ENCODE data around the gene MRPS22. TPM values are rescaled to one million over a fixed set of nuclear protein-coding genes. Genes with fewer than 3 reads are reported as not detected.
"Not testable (repeated sequence)": the region's sequence is repeated elsewhere in the genome, so short reads cannot be mapped to it uniquely, and the experiment has no call there.

The MRPS22 gene
- total and polyA plus RNA-seq, 5 experiments from 2014 or later = 33.6 to 43.8 (median 41.2) TPM

DNA sequence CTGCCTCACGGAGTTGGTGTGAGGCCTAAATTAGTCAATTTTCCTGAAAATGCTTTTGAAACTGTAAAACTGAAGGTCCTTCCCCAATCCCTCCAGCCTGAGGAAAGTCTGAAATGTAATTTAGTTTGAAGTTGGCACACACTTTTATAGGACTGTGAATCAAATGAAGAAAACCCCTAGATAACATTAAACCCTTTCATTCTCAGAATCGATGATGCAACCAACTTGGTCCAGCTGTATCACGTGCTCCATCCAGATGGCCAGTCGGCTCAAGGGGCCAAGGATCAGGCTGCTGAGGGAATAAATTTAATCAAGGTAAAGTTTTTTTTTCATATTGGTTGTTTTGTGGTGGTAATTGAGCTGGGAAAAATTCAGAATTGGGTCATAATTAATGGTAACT lies 11.7 kb downstream of the MRPS22 start:
- H3K36me3 Mint-ChIP-seq = peaks cover 0 to 94% (median 11%) of the 10 kb centered on the region in 3 donors
- H3K27me3 Mint-ChIP-seq = no peaks in the 10 kb centered on the region
- no peak for ATAC-seq
- POLR2A ChIA-PET = no interaction called here
- peaks cover 0 to 7% (median 6%) of the 10 kb centered on the region in 4 donors for H3K4me1 Mint-ChIP-seq
- no peaks in the 10 kb centered on the region for H3K9me3 Mint-ChIP-seq
- no peak for DNase-seq
- peak overlapping the region in 7 of 10 donors; percentile 2 to 58 (median 32) for H3K27ac Mint-ChIP-seq
- no peak overlapping the region for H3K4me3 Mint-ChIP-seq

DNA sequence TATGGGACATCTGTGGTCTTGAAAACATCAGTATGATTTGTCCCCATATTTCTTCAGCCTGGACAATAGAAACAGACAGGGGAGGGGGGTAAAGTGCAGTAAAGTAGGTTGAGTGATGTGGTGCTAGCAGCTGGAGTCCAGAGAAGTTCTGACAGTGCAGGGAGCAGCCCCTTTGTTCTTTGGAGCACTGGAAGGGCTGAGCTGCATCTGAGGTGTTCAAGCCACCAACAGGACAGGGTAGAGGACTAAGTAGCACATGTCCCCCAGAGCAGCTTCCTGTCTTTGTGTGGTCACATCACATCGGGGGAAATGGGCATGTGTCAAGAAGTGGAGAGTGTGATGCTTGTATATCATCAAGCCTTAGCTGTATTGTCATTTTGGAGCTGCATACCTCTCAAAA lies 12.1 kb downstream of the MRPS22 start:
- POLR2A ChIA-PET = no interaction called here
- Mint-ChIP-seq H3K27ac (peak overlapping the region in 7 of 10 donors; percentile 21 to 58 (median 35)), H3K4me1 (peaks cover 0 to 7% (median 6%) of the 10 kb centered on the region in 4 donors), H3K9me3 (no peaks in the 10 kb centered on the region), H3K4me3 (no peak overlapping the region), H3K36me3 (peaks cover 0 to 94% (median 7%) of the 10 kb centered on the region in 3 donors), H3K27me3 (no peaks in the 10 kb centered on the region)
- ATAC-seq (no peak), DNase-seq (no peak)

DNA sequence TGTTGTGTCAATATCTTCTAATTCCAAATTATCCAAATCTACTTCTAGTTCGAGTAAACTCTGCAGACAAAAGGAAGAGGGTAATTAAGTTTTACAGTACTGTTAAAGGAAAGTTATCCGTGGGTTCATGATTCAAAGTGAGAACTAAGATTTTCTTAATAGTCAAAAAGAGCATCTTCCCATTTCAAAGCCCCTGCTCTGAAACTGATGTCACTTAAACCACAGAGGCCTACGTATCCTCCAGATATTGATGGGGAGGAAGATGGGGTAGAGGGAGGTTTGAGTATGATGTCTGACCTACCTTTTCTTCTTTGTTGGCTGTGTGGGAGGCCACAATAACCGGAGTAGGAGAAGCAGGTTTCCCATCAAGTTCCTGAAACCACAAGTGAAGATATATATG lies 14.1 kb downstream of the MRPS22 start:
- H3K27me3 Mint-ChIP-seq = no peaks in the 10 kb centered on the region
- POLR2A ChIA-PET = no interaction called here
- no peak for DNase-seq
- H3K4me1 Mint-ChIP-seq = peaks cover 0 to 9% (median 4%) of the 10 kb centered on the region in 4 donors
- peaks cover 0 to 92% (median 9%) of the 10 kb centered on the region in 3 donors for H3K36me3 Mint-ChIP-seq
- ATAC-seq = no peak
- H3K4me3 Mint-ChIP-seq = no peak overlapping the region
- H3K27ac Mint-ChIP-seq = peak overlapping the region in 7 of 10 donors; percentile 2 to 57 (median 27)
- no peaks in the 10 kb centered on the region for H3K9me3 Mint-ChIP-seq

DNA sequence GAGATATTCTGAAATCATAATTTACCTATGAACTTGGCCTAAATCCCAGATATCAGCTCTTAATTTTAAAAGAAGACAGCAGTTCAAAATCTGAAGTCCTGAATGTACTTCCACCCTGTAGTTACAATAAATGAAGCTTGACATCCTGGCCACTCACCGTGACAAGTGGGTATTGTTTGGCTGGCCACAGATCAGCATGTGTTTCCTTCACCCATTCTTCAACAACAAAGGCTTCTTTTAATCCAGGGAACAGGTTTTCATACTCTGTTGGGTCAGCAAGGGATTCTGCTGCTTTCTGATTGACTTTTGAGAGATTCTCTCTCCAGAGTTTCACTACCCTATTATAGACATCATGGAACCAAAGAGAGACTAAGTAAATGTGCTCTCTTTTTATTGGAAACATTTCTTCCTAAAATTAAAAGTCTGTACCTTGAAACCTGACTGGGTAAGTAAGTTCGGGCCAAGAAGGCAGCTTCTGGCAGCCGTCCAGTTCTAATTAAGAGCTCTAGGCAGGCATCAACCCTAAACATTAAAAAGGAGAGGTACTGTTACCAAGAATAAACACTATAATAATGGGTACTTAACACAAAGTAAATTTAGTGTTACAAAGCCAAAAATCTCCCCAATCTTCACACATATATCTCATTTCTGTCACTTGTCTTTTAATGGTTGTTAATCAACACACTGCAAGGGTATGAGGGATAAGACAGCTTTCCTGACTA lies 15.2 kb downstream of the MRPS22 start:
- H3K9me3 Mint-ChIP-seq = no peaks in the 10 kb centered on the region
- no peak for ATAC-seq
- H3K4me1 Mint-ChIP-seq = peaks cover 0 to 10% (median 4%) of the 10 kb centered on the region in 4 donors
- no peaks in the 10 kb centered on the region for H3K27me3 Mint-ChIP-seq
- POLR2A ChIA-PET = no interaction called here
- no peak for DNase-seq
- no peak overlapping the region for H3K4me3 Mint-ChIP-seq
- H3K36me3 Mint-ChIP-seq = peaks cover 0 to 93% (median 9%) of the 10 kb centered on the region in 3 donors
- peak overlapping the region in 2 of 10 donors; percentile 59 to 63 for H3K27ac Mint-ChIP-seq

DNA sequence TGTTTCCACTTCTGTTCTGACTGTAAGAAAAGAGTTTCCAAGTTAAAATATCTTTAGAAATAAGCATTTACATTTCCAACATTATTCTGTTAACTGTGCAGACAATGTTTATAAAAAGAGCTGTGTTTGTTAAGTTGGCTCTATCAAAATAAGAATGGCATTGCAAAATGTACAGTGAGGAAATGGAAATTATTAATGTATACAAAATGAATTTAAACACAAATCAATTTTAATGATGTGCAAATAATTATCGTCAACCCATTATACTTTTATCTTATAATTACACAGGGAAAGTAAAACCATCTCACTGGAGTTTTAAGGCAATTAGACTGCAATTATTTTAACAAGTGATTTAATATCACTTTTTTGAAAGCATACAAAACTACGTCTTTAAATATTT lies 17.5 kb downstream of the MRPS22 start:
- POLR2A ChIA-PET = no interaction called here
- no peaks in the 10 kb centered on the region for H3K9me3 Mint-ChIP-seq
- H3K27me3 Mint-ChIP-seq = no peaks in the 10 kb centered on the region
- no peak for ATAC-seq
- no peak overlapping the region for H3K4me3 Mint-ChIP-seq
- DNase-seq = no peak
- peaks cover 0 to 8% (median 2%) of the 10 kb centered on the region in 4 donors for H3K4me1 Mint-ChIP-seq
- H3K27ac Mint-ChIP-seq = peak overlapping the region in 2 of 10 donors; percentile 21 to 29
- H3K36me3 Mint-ChIP-seq = peaks cover 6 to 94% (median 10%) of the 10 kb centered on the region in 3 donors

DNA sequence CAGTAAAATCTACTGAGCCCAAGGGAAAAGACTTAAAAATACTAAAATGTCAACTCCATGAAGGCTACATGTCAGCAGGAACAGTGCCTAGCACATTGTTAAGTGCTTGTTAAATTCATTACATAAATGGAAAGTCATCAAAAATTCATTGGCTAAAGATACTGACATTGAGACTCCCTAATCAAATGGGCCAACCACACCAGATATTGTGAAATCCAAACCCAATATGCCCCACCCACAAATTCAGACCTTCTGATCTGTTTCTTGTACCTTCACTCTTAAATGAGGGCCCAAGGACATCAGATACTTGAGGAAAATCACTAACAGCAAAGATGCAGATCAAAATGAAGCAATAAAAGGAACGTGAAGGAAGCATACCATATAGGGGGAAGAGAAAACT lies 20.7 kb downstream of the MRPS22 start:
- H3K36me3 Mint-ChIP-seq = peaks cover 6 to 95% (median 19%) of the 10 kb centered on the region in 3 donors
- H3K9me3 Mint-ChIP-seq = no peaks in the 10 kb centered on the region
- H3K27ac Mint-ChIP-seq = peak overlapping the region in 5 of 10 donors; percentile 2 to 74 (median 55)
- POLR2A ChIA-PET = no interaction called here
- ATAC-seq = no peak
- DNase-seq = no peak
- peaks cover 0 to 10% (median 2%) of the 10 kb centered on the region in 4 donors for H3K4me1 Mint-ChIP-seq
- no peak overlapping the region for H3K4me3 Mint-ChIP-seq
- no peaks in the 10 kb centered on the region for H3K27me3 Mint-ChIP-seq

DNA sequence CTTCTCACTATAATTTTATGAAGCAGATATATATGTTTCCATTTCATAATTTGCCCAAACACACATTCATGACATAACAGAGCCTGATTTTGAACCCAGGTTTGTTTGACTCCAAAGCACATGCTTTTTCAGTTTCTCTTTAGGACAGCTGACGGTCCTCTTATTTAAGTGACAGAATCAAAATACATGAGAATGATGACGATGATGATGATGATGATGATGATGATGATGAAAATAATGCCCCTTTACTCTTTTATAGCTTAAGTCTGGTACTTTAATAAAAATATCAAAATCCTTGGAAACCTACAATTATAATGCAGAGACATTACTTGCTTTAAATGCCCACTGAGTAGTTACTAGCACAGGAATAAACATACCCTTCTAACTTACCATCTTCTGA lies 30.3 kb downstream of the MRPS22 start:
- Mint-ChIP-seq H3K27ac (peak overlapping the region in 1 of 10 donors; percentile 66), H3K9me3 (no peaks in the 10 kb centered on the region), H3K36me3 (peaks cover 0 to 86% (median 16%) of the 10 kb centered on the region in 3 donors), H3K4me3 (no peak overlapping the region), H3K27me3 (no peaks in the 10 kb centered on the region), H3K4me1 (peaks cover 0 to 9% (median 3%) of the 10 kb centered on the region in 4 donors)
- POLR2A ChIA-PET = no interaction called here
- no peak for ATAC-seq
- DNase-seq = no peak

DNA sequence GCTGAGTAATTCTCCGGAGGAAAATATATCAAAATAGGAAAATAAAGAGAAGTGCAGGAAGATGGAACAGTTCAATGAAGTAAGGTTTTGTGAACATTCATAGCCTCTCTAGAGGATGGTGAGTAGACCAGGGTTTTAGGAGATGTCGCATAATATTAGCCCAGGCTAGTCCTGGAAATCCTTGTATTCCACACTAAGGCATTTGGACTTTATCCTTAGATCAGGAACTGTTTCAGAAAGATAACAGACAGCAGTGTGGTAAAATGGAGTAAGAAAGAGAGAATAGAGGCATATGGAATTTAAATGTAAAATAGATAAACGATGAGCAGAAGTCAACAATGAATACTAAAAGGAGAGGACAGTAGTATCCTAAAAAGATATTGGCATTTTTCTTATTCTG lies 33.6 kb downstream of the MRPS22 start:
- Mint-ChIP-seq H3K4me3 (no peak overlapping the region), H3K9me3 (no peaks in the 10 kb centered on the region), H3K27me3 (no peaks in the 10 kb centered on the region), H3K27ac (peak overlapping the region in 5 of 10 donors; percentile 14 to 75 (median 58)), H3K36me3 (peaks cover 8 to 83% (median 11%) of the 10 kb centered on the region in 3 donors), H3K4me1 (peaks cover 7 to 32% (median 24%) of the 10 kb centered on the region in 4 donors)
- ATAC-seq = no peak
- DNase-seq = no peak
- POLR2A ChIA-PET = no interaction called here

DNA sequence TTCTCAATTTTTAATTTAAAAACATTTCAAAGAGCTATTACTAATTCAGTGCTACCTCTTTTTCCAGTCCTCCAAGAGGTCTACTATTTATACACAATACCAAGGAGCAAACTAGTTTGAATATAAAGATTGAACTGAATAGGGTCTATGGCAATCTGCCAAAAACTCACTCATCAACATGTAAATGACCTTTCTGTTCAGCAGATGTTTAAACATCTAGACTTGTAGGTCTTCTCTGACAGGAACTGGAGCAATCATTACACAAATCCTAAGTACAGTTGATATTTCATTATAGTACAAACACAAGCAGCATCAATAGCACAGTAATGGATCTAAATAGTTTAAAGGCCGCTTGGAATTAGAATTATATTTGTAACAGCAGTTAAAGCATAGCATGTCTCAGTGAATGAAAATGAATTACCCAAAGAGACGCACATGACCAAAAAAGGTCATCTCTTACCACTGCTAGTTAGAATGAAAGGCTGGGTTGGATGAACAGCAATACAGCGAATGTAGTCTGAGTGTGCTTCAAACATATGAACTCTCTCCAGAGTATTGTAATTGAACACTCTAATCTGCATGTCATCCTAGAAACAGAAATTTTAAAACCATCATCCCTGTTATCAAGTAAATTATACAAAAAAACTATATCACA lies 34.9 kb downstream of the MRPS22 start:
- H3K27me3 Mint-ChIP-seq = no peaks in the 10 kb centered on the region
- DNase-seq (no peak), ATAC-seq (no peak)
- H3K36me3 Mint-ChIP-seq = peaks cover 7 to 75% (median 8%) of the 10 kb centered on the region in 3 donors
- peaks cover 7 to 39% (median 27%) of the 10 kb centered on the region in 4 donors for H3K4me1 Mint-ChIP-seq
- no peaks in the 10 kb centered on the region for H3K9me3 Mint-ChIP-seq
- H3K27ac Mint-ChIP-seq = peak overlapping the region in 4 of 10 donors; percentile 4 to 48 (median 12)
- POLR2A ChIA-PET = no interaction called here
- H3K4me3 Mint-ChIP-seq = no peak overlapping the region

DNA sequence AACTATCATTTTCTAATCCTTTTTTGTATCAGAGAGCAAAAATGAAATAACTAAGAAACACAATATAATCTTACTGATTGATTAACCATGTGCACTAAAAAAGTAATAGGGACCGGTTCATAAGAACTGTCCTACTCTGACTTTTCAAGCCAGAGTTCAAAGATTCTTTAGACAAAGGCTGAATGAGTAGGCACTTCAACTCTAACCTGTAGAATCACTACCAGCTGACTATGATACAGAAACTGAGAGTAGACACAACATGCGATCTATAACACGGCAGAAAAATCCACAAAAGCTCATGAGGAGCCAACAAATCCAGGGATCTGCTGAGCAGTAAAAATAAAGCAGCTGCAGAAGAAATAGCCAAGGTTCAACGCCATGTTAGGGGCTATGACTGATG lies 36.8 kb downstream of the MRPS22 start:
- Mint-ChIP-seq H3K4me3 (no peak overlapping the region), H3K27me3 (no peaks in the 10 kb centered on the region), H3K27ac (peak overlapping the region in 4 of 10 donors; percentile 33 to 55 (median 42)), H3K9me3 (no peaks in the 10 kb centered on the region), H3K36me3 (peaks cover 7 to 64% (median 8%) of the 10 kb centered on the region in 3 donors), H3K4me1 (peaks cover 7 to 53% (median 35%) of the 10 kb centered on the region in 4 donors)
- DNase-seq = no peak
- POLR2A ChIA-PET = no interaction called here
- ATAC-seq = no peak

DNA sequence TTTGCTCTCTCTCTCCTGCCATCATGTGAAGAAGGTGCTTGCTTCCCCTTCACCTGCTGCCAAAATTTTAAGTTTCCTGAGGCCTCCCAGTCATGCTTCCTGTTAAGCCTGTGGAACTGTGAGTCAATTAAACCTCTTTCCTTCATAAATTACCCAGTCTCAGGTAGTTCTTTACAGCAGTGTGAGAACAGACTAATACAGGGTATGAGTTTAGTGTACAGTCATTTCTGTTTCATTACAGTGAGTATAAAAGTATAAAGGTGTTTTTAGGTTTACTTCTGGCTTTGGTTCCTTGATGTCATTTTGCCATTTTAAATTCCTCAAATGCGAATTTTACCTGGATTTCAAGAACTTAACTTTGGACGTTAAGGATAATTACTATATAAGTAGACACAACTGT lies 38.5 kb downstream of the MRPS22 start:
- H3K27ac Mint-ChIP-seq = peak overlapping the region in 4 of 10 donors; percentile 4 to 41 (median 38)
- H3K27me3 Mint-ChIP-seq, POLR2A ChIA-PET: not testable (repeated sequence)

DNA sequence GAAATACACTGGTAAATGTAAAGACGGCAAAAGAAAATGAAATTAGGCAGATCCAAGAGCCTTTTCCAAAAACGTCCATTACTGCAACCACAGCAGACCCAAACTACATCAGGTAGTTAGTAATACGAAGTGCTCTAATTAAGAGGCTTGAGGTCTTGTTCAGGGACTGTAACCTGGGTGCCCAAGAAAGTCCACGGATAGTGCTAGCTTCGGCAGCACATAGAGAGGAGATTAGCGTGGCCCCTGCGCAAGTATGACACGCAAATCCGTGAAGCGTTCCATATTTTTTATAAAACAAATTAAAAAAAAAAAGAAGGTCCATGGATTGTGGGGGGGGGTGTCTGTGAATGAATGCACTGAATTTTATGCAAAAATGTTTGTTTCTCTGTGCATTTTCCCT lies 44.3 kb downstream of the MRPS22 start:
- Mint-ChIP-seq H3K4me3 (peak overlapping the region; percentile 40 to 100 (median 70)), H3K27ac (peak overlapping the region in 6 of 10 donors; percentile 40 to 63 (median 53)), H3K27me3 (no peaks in the 10 kb centered on the region), H3K9me3 (no peaks in the 10 kb centered on the region), H3K36me3 (peaks cover 0 to 10% (median 5%) of the 10 kb centered on the region in 3 donors), H3K4me1 (peaks cover 25 to 67% (median 52%) of the 10 kb centered on the region in 4 donors)
- DNase-seq (no peak), ATAC-seq (no peak)
- POLR2A ChIA-PET = no interaction called here

More for the DNA sequence above, 38.5 kb downstream of the MRPS22 start:
- DNase-seq, H3K9me3 Mint-ChIP-seq, H3K4me3 Mint-ChIP-seq, ATAC-seq: not testable (repeated sequence)
- Mint-ChIP-seq H3K4me1 (peaks cover 13 to 66% (median 49%) of the 10 kb centered on the region in 4 donors), H3K36me3 (peaks cover 4 to 59% (median 8%) of the 10 kb centered on the region in 3 donors)
